Superior temporal gyrus (tissue), 1 donor: ENCODE results near the gene ADM.

ENCODE experiments used
- DNase-seq: peaks from one replicate; pipeline ENCODE4 v3.0.0-alpha.2; 2016; ENCODE audit errors: extremely low spot score

The ADM gene

GRCh38 chr11:10328314-10329098, 23.6 kb downstream of the ADM start:
- peak; percentile 12 for DNase-seq

GRCh38 chr11:10329356-10329755, 24.5 kb downstream of the ADM start:
- no peak for DNase-seq

- DNase-seq, result no peak
Measured at GRCh38 chr11:10329935-10330334, 25.1 kb downstream of the ADM start.

DNA sequence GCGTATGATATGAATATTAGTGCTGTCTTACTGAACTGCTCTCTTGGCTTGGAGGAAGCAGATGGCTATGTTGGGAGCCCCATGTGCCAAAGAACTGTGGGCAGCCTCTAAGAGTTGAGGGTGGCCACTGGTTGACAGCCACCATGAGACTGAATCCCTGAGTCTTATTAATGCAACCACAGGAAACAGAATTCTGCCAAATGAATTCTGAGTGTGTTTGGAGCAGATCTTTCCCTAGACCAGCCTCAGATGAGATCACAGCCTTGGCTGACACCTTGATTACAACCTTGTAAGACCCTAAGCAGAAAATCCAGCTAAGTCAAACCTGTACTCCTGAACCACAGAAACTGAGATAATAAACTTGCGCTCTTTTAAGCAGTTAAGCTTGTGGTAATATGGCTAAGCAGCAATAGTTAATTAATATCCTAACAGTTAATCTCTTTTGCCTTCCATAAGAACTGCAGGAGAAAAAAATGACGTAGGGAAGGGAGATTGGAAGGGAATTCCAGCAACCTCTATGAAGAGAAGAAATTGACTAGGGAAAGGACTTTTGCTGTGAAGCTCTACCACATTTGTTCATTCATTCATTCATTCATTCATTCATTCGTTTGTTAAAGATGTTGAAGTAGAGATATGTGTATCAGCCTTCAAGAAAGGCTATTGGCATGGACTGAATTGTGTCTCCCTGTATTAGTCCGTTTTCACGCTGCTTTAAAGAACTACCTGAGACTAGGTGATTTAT, 26.8 kb downstream of the ADM start:
- no peak for DNase-seq

- no peak for DNase-seq
Measured at GRCh38 chr11:10333490-10333889, 28.6 kb downstream of the ADM start.

- no peak for DNase-seq
Measured at GRCh38 chr11:10338287-10338686, 33.4 kb downstream of the ADM start.

- no peak for DNase-seq
Measured at GRCh38 chr11:10348650-10349280, 43.9 kb downstream of the ADM start.

GRCh38 chr11:10349281-10349665, 44.4 kb downstream of the ADM start:
- no peak for DNase-seq

DNA sequence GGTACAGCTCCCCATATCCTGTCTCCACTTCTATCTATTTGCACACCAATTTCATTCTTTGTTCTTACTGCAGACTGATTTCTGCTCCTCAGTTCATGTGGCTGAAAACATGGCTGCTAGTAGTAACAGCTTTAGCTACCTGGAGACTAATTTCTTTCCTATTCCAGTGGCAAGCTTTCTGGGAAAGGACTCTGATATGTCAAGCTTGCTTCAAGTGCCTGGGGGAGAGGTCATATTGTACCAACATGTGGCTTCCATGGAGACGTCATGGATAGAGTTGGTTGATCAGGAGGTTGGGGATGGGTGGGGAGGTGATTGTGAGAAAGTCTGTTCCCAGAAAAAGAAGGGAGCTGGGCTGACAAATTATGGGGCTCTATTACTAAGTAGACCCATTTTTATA, 44.9 kb downstream of the ADM start:
- no peak for DNase-seq

DNA sequence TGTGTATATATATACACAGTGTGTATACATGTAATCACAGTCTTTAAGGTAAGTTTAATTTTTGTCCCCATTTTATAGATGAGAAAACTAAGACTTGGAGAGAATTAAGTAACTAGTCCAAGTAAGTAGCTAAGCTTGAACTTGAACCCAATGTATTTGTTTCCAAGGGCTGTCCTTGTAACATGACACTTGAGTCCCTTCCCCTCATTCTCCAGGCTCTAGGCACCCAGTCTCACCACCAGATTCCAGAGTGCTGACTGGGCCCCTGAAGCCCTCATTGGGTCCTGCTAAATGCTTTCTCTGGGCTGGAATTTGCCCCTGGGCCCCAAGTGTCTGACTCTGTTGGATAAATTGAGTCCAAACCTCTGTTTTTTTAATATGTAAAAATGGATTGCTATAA, 45.5 kb downstream of the ADM start:
- DNase-seq, result no peak

DNA sequence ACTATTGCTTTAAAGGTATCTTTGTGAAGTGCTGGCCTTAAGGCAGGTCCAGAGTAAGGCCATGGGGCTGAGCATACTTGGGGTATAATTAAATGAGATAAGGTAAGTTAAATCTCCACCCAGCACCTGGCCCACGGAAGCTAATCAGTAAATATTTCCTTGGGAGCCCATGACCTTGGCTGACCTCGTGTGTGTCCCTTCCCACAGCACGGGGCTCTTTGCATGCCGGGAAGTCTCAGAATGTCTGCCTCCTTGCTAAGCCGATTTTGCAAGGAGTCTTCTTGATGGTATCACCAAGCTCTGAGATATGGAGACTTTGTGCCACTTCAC, 46.5 kb downstream of the ADM start:
- DNase-seq, result no peak

DNA sequence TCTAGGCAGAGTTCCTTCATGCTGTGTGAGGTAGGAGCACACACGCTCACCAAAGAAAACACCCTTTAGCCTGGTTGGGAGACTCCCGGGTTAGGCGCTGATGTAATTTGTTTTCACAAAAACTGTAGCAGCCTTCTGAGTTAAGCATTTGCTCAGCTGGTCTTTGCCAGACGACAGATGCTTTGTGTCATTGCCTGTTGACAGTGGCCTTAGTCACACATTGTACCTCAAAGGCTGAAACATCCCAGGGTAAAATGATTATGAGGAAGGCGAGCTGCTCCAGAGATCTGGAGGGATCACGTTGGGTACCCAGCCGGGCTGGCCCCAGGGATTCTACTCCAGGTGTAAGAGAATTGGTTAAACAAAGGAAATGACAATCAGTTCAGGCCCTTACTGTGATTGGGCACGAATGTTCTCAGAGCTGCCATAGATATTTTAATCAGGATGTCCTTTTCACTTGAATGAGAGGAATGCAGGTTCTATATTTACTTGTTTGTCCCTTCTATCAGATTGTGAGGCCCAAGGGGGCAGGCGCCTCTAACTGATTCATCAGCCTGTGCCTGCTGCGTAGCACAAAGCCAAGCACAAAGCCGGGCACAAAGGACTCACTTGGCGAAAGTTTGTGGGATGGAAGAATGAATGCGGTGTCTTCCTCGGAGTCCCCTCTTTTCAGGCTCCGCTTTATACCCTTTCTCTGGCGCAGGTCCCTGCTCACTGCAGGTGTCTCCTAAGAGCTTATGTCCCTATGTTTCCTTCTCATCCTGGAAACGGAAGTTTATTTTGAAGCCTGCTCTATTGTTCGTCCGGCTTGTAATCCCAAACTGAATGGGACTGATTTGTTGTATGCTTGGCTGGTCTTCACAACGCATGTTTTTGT, 47.1 kb downstream of the ADM start:
- DNase-seq, result no peak

GRCh38 chr11:10352921-10353550, 48.2 kb downstream of the ADM start:
- DNase-seq, result no peak

DNA sequence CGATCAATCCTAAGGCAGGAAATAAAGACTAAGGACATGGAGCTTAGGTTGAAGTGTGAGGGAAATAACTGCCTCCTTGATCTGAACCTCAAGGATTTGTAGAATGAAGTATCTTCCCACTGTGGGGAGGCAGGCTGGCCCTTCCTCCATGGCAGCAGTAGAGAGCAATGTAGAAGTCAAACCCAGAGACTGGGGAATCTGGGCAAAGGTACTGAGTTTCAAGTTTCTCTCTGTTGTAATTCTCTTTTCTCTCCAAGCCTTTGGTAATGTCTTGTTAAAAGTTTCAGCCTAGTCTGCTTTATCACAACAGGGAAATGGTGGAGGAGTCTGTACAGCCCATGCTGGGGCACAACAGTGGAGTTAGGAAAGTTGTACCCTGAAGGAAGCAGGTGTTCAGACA, 49.5 kb downstream of the ADM start:
- DNase-seq, result no peak

DNA sequence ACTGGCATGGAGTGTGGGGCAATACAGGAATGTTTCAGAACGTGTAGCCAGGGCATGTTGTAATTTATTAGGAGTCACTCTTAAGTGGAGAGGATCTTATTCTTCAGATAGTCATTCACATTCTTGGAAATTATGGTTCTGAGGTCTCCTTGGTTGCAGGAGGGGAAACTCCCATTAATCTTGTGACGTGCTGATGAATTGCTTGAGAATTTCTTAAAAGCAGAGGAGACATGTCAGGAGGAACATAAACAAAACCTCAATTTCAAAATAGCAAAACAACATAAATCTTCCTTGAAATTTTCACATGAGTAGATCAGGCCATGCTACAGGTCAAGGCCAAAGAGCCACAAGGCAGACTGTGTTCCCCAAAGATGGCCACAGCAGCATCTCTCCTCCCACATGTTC, 50.4 kb downstream of the ADM start:
- DNase-seq, result no peak

DNA sequence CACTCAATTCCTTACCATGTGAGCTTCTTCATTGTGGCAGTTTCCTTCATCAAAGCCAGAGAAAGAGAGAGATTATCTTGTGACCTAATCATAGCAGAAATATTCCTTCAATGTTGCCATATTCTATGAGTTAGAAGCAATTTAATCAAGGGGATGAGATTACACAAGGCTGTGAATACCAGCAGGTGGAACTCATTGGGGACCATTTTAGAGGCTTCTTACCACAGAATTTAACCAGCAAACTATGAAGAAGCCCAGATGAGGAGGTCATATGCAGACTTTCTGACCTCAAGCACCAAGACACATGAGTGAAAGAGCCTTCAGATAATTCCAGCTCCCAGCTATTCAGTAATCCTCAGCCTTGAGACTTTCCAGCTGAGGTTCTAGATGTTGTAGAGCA, 51.3 kb downstream of the ADM start:
- DNase-seq, result no peak
